Measurements from ENCODE around the gene RBMS2.

- TF ChIP-seq POLR2A (IDR thresholded peaks at IDR 0.05; ENCODE audit: low read length) (no peak), GATA1 (IDR thresholded peaks at IDR 0.05; ENCODE audit: low read depth, low read length) (no peak)
Observed at GRCh38 chr12:56510786-56511185, 10.8 kb upstream of the RBMS2 start.
